ENCODE measurements around the gene AGPAT4. TPM values are rescaled to one million over a fixed set of nuclear protein-coding genes. Genes with fewer than 3 reads are reported as not detected.

The AGPAT4 gene
- polyA plus RNA-seq, 4 donors: 17.9 to 22.5 (median 19.3) TPM

DNA sequence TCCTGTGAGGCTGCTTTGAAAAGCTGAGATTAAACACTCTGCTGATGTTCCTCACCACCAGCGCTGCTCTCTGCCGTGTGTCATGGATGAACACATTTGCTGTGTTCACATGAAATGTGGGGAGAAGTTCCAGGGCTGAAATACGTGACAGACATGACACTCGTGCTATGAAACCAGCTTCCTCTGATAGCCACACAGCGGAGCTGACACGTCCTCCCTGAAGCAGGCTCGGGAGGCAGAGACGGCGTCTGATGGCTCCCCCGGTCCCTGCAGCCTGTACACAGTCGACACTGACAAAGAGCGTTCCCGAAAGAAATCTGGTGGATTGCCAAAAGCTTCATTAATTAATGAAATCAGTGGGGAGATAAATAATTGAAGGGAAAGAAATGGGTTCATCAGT lies 17.5 kb downstream of the AGPAT4 start:
- no peak for DNase-seq (ENCODE audit: low read depth in 4 of 4, low spot score in 3 of 4)

DNA sequence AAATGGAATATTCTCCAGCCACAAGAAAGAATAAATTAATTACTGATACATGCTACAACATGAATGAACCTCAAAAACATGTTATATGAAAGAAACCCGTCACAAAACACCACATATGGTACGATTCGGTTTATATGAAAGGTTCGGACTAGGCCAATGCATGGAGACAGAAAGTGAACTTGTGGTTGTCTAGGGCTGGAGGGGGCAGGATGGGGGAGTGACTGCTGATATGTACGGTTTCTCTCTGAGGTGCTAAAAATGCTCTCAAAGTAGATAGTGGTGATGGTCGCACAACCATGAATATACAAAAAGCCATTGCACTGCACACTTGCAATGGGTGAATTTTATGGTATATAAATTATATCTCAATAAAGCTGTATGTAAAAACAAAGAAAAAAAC lies 18.3 kb downstream of the AGPAT4 start:
- DNase-seq (ENCODE audit: low read depth in 4 of 4, low spot score in 3 of 4): no peak

DNA sequence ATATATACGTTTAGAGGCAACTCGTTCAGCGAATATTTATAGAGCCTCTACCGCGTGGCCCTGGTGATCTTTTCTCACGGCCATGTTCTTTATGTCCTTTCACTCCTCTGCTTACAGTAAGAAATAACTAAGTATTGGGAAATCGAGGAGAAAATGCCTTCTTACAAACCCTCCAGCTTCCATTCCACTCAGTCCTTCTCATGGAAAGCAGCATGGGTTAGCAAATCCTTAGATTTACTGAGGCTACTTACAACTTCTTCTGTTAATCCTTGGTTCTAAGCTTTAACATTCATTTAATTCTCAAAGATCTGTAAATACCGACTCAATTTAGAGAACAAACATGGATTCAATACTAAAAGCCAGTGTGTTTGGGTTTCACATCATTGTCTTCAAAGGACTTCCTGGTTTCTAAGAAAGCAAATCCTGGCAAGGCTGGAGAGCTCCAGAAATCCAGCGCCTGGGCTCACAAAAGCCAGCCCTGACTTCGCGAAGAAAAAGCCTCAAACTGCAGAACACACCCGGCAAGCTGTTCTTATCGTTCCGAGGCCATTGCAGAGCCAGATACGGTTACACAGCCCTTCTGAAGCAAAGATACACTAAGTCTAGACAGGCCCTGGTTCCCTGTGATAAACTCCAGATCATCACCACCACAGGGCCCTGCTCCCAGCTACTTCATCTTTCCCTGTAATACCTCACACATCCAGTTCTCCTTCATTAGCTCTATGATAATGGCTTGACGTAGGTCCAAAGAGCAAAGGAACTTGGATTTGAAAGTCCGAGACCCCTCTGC lies 19.2 kb downstream of the AGPAT4 start:
- DNase-seq (ENCODE audit: low read depth in 4 of 4, low spot score in 3 of 4): no peak

GRCh38 chr6:161254126-161254463 lies 19.8 kb downstream of the AGPAT4 start:
- no peak for DNase-seq (ENCODE audit: low read depth in 4 of 4, low spot score in 3 of 4)

GRCh38 chr6:161251345-161251744 lies 22.5 kb downstream of the AGPAT4 start:
- DNase-seq (ENCODE audit: low read depth in 4 of 4, low spot score in 3 of 4): no peak

GRCh38 chr6:161249327-161249726 lies 24.5 kb downstream of the AGPAT4 start:
- DNase-seq (ENCODE audit: low read depth in 4 of 4, low spot score in 3 of 4): no peak

DNA sequence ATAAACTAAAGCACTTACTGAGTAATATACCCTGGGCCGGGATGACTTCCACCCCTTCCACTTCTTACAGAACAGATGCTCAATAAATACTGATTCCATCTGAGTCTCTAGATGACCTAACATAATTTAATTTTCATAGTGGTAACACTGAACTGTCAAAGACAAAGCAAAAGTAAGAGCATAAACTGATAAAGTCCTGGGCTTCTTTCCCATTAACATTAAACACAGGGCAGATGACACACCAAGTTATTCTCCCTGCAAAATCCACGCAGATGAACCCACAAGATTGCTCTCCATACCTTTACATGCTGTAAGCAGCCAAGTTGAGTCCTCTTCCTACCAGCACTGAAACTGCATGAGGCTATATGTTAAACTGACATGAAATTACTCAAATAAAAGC lies 27.1 kb downstream of the AGPAT4 start:
- no peak for DNase-seq (ENCODE audit: low read depth in 4 of 4, low spot score in 3 of 4)

DNA sequence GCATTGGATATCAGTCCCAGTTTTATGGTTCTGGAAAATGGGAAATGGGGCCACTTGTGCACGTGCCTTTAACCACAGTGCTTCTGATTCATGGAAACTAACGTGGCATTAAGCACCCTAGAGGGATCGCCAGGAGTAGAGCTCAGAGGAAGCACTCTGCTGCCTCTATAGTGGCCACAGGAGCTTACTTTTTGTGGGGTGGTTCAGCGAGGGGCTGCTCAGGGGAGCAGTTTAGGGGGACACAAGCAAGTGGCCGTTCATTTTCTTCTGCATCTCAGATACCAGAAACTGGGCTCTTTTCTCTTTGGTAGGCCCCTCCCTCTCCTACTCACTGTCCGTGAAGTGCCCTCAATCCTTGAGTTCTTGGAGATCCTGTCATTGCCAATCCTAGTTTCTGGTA lies 28.5 kb downstream of the AGPAT4 start:
- DNase-seq (ENCODE audit: low read depth in 4 of 4, low spot score in 3 of 4): no peak

GRCh38 chr6:161244725-161245124 lies 29.1 kb downstream of the AGPAT4 start:
- no peak for DNase-seq (ENCODE audit: low read depth in 4 of 4, low spot score in 3 of 4)

GRCh38 chr6:161242779-161243693 lies 30.8 kb downstream of the AGPAT4 start:
- no peak for DNase-seq (ENCODE audit: low read depth in 4 of 4, low spot score in 3 of 4)

DNA sequence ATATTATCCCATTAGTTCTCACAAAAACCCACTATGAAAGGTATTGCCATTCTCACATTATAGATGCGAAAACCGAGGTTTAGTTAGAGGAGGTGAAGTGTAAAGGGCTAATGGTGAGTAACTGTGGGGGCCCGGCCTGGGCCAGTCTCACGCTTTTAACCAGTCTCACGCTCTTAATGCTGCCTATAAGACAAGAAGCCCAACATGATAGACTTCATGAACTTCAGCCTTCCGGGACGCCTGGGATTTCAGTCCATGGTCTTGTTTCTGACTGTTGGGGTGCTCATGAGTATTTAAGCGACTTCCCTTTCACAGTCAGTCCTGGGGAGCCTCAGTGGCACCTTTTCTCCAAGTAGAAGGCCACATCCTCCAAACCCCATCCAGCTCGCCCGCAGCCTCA lies 31.7 kb downstream of the AGPAT4 start:
- no peak for DNase-seq (ENCODE audit: low read depth in 4 of 4, low spot score in 3 of 4)

- no peak for DNase-seq (ENCODE audit: low read depth in 4 of 4, low spot score in 3 of 4)
Measured at GRCh38 chr6:161239001-161239400, 34.9 kb downstream of the AGPAT4 start.

GRCh38 chr6:161238500-161238899 lies 35.4 kb downstream of the AGPAT4 start:
- DNase-seq (ENCODE audit: low read depth in 4 of 4, low spot score in 3 of 4): no peak

- no peak for DNase-seq (ENCODE audit: low read depth in 4 of 4, low spot score in 3 of 4)
Measured at GRCh38 chr6:161238081-161238480, 35.8 kb downstream of the AGPAT4 start.

DNA sequence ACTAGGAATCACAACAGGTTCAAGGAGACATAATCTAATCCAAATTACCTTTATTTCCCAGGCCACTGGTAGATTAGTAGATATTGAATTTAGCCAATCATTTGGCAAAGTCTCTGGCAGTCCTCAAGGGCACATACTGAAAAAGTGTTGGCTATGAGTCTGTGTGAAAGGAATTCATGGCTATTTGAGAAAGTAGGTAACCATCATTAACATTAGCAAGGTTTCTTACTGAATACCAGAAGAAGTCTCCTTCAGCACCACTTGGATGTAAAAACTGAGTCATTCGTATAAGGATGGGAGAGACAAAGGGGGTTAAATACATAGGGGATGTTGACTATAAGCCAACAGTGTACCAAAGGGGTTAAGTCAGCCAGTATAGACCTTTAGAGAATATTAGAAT lies 36.7 kb downstream of the AGPAT4 start:
- no peak for DNase-seq (ENCODE audit: low read depth in 4 of 4, low spot score in 3 of 4)

- no peak for DNase-seq (ENCODE audit: low read depth in 4 of 4, low spot score in 3 of 4)
Measured at GRCh38 chr6:161235776-161236633, 37.9 kb downstream of the AGPAT4 start.

DNA sequence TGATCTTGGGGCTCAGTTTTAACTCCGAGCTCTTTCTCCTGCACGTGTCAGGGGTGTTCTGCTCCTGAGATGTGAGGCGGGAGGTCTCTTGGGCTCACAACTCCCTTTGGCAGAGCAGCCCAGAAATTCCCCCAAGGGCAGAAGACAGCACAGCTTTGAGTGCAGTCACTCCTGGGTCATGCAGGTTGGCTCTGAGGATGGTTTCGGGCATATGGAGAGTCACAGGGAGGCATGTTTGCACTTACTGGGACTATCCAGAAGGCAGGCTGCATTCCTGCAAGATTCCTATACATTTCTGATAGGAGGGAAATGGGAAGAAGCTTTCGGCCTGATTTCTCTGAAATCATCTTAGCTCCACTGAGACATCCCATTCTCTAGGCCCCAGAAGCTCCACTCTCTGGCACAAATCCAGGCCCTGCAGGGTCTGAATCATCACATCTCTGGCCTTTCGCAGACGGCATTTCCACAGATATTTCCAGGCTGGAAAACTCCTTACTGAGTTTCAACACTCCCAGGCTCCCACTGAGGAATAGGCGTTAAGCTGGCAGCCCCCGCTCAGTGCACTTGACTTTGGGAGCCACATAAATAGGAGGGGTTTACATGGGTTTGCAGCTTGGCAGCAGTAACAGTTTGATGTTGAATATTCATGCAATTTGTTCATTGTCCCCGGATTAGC lies 39.7 kb downstream of the AGPAT4 start:
- no peak for DNase-seq (ENCODE audit: low read depth in 4 of 4, low spot score in 3 of 4)

GRCh38 chr6:161232467-161232866 lies 41.4 kb downstream of the AGPAT4 start:
- DNase-seq (ENCODE audit: low read depth in 4 of 4, low spot score in 3 of 4): no peak

GRCh38 chr6:161232010-161232409 lies 41.9 kb downstream of the AGPAT4 start:
- DNase-seq (ENCODE audit: low read depth in 4 of 4, low spot score in 3 of 4): no peak

DNA sequence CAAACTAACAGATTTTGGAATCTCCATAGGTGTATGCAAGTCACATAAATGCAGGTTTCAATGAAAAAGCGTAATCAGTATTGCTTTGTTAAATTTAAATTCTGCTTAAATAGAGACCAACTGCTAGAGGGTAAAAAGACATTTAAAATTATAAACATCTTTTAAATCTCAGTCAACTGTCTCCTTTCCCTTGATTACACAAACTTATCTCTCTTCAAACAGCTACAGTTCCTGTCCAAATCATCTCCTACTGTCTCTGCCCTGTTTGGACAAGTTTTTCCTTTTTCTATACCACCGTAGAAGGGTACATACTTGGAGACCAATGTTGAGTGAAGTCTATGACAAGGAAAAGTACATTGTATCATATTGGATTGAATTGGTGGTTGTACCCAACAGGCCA lies 43.5 kb downstream of the AGPAT4 start:
- DNase-seq (ENCODE audit: low read depth in 4 of 4, low spot score in 3 of 4): no peak
